Mesothelial cell of epicardium (in vitro differentiated cells): ENCODE measurements around the gene PCSK5. TPM values are rescaled to one million over a fixed set of nuclear protein-coding genes. Genes with fewer than 3 reads are reported as not detected.

ENCODE experiments used
- DNase-seq, 2 experiments: peaks; one replicate each; pipeline ENCODE4 v3.0.0; 2021; ENCODE audit warnings: low spot score in 2 of 2; ENCODE audit not compliant: unreplicated experiment in 2 of 2
- H3K27ac Mint-ChIP-seq: 2 replicates; pipeline ENCODE4 v1.8.0; 2021; ENCODE audit warnings: mixed read lengths
- H3K27me3 Mint-ChIP-seq: 2 replicates; pipeline ENCODE4 v1.8.0; 2021; ENCODE audit warnings: low read depth, mixed read lengths
- H3K36me3 Mint-ChIP-seq: 2 replicates; pipeline ENCODE4 v1.8.0; 2021; ENCODE audit warnings: mixed read lengths
- H3K4me1 Mint-ChIP-seq: 2 replicates; pipeline ENCODE4 v1.8.0; 2021; ENCODE audit warnings: mixed read lengths
- H3K4me3 Mint-ChIP-seq: 2 replicates; pipeline ENCODE4 v1.8.0; 2021; ENCODE audit warnings: mild to moderate bottlenecking, moderate library complexity, mixed read lengths
- H3K9me3 Mint-ChIP-seq: 2 replicates; pipeline ENCODE4 v1.8.0; 2021; ENCODE audit warnings: mixed read lengths
- total RNA-seq: library from RNA; stranded (reverse); gene quantifications from 3 replicates; pipeline ENCODE4 v1.2.1, GENCODE V29; 2021
- TF ChIP-seq, protein P1 (sequence below): fragments of 200-600 bp; sonication (generic); IDR thresholded peaks from one replicate; pipeline ENCODE4 v1.5.0; 2021; ENCODE audit warnings: antibody characterized with exemption; ENCODE audit not compliant: unreplicated experiment

PCSK5 gene
- total RNA-seq, 1 donor from 2014 or later, result 15.7 TPM

- no peaks in the 10 kb centered on the region for H3K9me3 Mint-ChIP-seq
- H3K4me1 Mint-ChIP-seq, result peaks cover 6% of the 10 kb centered on the region
- no peak overlapping the region for H3K4me3 Mint-ChIP-seq
- H3K36me3 Mint-ChIP-seq, result no peaks in the 10 kb centered on the region
- no peak for DNase-seq
- H3K27ac Mint-ChIP-seq, result no peak overlapping the region
- TF ChIP-seq, protein P1, sequence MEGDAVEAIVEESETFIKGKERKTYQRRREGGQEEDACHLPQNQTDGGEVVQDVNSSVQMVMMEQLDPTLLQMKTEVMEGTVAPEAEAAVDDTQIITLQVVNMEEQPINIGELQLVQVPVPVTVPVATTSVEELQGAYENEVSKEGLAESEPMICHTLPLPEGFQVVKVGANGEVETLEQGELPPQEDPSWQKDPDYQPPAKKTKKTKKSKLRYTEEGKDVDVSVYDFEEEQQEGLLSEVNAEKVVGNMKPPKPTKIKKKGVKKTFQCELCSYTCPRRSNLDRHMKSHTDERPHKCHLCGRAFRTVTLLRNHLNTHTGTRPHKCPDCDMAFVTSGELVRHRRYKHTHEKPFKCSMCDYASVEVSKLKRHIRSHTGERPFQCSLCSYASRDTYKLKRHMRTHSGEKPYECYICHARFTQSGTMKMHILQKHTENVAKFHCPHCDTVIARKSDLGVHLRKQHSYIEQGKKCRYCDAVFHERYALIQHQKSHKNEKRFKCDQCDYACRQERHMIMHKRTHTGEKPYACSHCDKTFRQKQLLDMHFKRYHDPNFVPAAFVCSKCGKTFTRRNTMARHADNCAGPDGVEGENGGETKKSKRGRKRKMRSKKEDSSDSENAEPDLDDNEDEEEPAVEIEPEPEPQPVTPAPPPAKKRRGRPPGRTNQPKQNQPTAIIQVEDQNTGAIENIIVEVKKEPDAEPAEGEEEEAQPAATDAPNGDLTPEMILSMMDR, result no peak
- H3K27me3 Mint-ChIP-seq, result no peaks in the 10 kb centered on the region
Observed at GRCh38 chr9:76401176-76401575, 510.7 kb downstream of the PCSK5 start.

DNA sequence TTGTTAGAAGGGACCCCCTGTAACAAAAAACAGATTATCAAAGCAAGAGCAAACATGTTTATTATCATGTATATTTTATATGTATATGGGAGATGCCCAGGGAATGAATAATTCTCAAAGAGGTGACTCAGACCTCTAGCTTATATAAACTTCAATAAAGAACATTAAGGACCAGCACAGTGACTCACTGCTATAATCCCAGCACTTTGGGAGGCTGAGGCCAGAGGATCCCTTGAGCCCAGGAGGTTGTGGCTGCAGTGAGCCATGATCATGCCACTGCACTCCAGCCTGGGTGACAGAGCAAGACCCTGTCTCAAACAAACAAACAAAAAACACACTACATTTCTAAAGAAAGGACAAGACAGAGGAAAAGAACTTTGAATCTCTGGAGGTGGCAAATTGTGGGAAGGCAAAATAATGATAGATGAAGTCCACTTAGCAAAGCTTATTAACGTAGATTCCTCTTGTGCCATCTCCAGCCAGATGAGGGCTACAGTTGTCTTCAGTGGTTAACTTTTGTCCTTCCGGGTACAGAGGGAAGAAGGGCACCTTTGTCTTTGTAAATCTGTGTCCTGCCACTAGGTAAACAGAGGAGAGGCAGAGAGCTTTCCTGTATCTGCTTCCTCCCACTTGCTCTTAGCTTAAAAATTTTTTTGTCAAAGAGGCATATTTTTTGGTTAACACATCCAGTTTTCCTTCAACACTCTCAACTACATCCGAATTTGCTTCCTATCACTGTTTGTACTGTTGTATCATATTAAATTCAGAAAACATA is 511.3 kb downstream of the PCSK5 start:
- no peak for DNase-seq
- no peaks in the 10 kb centered on the region for H3K27me3 Mint-ChIP-seq
- H3K4me1 Mint-ChIP-seq, result peaks cover 6% of the 10 kb centered on the region
- no peaks in the 10 kb centered on the region for H3K36me3 Mint-ChIP-seq
- H3K9me3 Mint-ChIP-seq, result no peaks in the 10 kb centered on the region
- TF ChIP-seq, protein P1, result no peak
- no peak overlapping the region for H3K27ac Mint-ChIP-seq
- H3K4me3 Mint-ChIP-seq, result no peak overlapping the region

DNA sequence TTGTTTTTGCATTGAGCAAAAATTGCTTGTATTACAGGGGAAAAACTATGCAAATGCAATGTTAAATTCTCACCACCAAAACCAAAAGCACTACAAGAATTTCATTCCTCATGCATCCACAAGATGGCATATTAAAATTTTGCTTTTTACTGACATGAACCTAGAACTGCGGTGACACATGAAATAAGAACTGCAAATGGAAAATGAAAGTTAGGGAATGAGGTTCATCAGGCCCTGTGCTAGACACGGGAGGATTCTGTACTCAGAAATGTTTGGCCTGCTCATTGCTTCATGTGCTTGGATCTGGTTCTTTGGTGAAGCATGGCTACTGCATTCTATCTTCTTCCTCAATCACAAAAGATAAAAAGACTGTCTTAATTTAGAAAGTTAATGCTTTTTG is 512.9 kb downstream of the PCSK5 start:
- Mint-ChIP-seq H3K36me3 (no peaks in the 10 kb centered on the region), H3K4me1 (peaks cover 11% of the 10 kb centered on the region), H3K9me3 (no peaks in the 10 kb centered on the region), H3K27me3 (no peaks in the 10 kb centered on the region), H3K27ac (no peak overlapping the region), H3K4me3 (no peak overlapping the region)
- TF ChIP-seq, protein P1, result peak; percentile 60
- DNase-seq, result no peak

DNA sequence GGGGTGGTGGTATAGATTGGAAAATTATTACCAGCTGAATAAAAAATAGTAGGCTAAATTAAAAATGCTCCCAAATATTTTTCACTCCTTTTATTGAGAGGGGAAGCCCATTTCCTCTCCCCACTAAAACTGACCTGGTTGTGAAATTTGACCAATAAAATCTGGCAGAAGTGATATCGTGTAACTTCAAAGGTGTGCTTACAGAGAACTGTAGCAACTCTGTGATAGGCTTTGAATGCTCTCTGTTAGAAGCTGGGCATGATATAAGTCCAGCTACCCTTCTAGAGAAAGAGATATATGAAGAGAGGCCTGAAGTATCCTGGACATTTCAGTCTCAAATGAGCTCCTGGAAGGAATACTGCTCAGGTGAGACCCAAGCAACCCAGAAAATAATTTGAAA is 513.9 kb downstream of the PCSK5 start:
- no peak for DNase-seq
- Mint-ChIP-seq H3K36me3 (no peaks in the 10 kb centered on the region), H3K4me1 (peaks cover 14% of the 10 kb centered on the region), H3K9me3 (no peaks in the 10 kb centered on the region), H3K27ac (no peak overlapping the region), H3K4me3 (no peak overlapping the region), H3K27me3 (no peaks in the 10 kb centered on the region)
- TF ChIP-seq, protein P1, result no peak

- TF ChIP-seq, protein P1, result no peak
- H3K4me3 Mint-ChIP-seq, result no peak overlapping the region
- H3K36me3 Mint-ChIP-seq, result no peaks in the 10 kb centered on the region
- DNase-seq, result no peak
- H3K9me3 Mint-ChIP-seq, result no peaks in the 10 kb centered on the region
- no peaks in the 10 kb centered on the region for H3K27me3 Mint-ChIP-seq
- peaks cover 14% of the 10 kb centered on the region for H3K4me1 Mint-ChIP-seq
- no peak overlapping the region for H3K27ac Mint-ChIP-seq
Observed at GRCh38 chr9:76405340-76405739, 514.9 kb downstream of the PCSK5 start.
